ENCODE data around the gene MAGEB17. TPM values are rescaled to one million over a fixed set of nuclear protein-coding genes. Genes with fewer than 3 reads are reported as not detected.

The MAGEB17 gene
- total RNA-seq, 1 donor from 2014 or later, result not detected

GRCh38 chrX:16210061-16210460 is 42.8 kb downstream of the MAGEB17 start:
- DNase-seq, result no peak

DNA sequence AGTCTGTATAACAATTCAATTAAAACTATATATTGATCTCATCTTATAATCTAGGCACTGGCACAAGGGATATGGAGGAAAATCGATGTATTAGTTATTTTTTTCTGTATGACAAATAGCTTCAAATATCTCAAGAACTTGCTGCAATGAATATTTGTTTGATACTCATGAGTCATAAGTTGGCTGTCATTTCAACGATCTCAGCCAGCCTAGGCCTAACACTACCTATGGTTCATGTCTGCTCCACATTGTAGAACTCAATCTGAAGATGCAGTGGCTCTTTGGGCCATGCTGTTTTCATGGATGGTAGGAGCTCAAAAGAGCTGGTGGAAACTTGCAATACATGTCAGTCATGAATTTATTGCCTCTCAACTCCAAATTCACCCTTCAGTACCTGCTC is 44.7 kb downstream of the MAGEB17 start:
- no peak for DNase-seq

- DNase-seq, result no peak
These were observed 45.2 kb downstream of the MAGEB17 start for GRCh38 chrX:16212436-16212835.

GRCh38 chrX:16213961-16214360 is 46.7 kb downstream of the MAGEB17 start:
- peak; percentile 71 for DNase-seq

DNA sequence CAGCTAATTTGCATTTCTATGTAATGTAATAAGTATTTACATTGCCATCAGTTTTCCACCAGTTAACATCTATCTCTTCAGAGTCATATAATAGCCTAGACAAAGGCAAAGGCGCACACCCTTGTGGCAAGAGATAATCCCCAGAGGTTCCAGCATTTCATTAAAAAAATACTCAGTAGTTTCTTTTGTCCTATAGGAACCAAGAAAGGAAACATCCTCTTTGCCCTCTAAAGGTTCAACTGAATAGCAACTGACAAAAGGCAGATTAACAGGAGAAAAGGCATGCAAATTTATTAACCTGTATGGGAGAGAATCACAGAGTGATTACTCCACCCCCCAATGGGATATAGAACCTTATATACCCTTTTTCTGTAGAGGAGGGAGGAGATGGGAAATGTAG is 48.4 kb downstream of the MAGEB17 start:
- DNase-seq, result no peak

Other genes with a start within 250 kb of the MAGEB17 start
- gene GRPR, start 43.9 kb upstream of the MAGEB17 start, total RNA-seq, result 0.39 TPM